Spleen (tissue), 13 donors: ENCODE results near the gene ARHGEF26. TPM values are rescaled to one million over a fixed set of nuclear protein-coding genes. Genes with fewer than 3 reads are reported as not detected.
A peak's percentile ranks its signal among the peaks of the same experiment; 100 is the strongest.

ENCODE experiments used
- DNase-seq: peaks from one replicate; pipeline ENCODE4 v3.0.0-alpha.2; 2020
- H3K27ac ChIP-seq, 8 donors: fragments of 200-600 bp; sonication (generic) in 7 of 8; 1 replicate in 4 of 8; 2 replicates in 4 of 8; pipeline versions ENCODE4 v1.5.0 to v1.8.0; 2016 to 2021; ENCODE audit warnings: inconsistent platforms in 4 of 8, mild to moderate bottlenecking in 4 of 8, moderate library complexity in 1 of 8
- H3K27me3 ChIP-seq, 7 donors: fragments of 200-600 bp; sonication (generic) in 6 of 7; replicated peaks in 1 of 7; 1 replicate in 4 of 7; 2 replicates in 3 of 7; pipeline versions ENCODE4 v1.5.0 to v1.8.0; 2016 to 2021; ENCODE audit warnings: inconsistent platforms in 3 of 7, mild to moderate bottlenecking in 1 of 7
- H3K36me3 ChIP-seq, 6 donors: fragments of 200-600 bp; sonication (generic) in 5 of 6; 1 replicate in 4 of 6; 2 replicates in 2 of 6; pipeline versions ENCODE4 v1.5.0 to v1.8.0; 2016 to 2021; ENCODE audit warnings: inconsistent platforms in 2 of 6
- H3K4me1 ChIP-seq, 6 donors: fragments of 200-600 bp; sonication (generic) in 5 of 6; 1 replicate in 3 of 6; 2 replicates in 3 of 6; pipeline versions ENCODE4 v1.5.0 to v1.8.0; 2016 to 2021; ENCODE audit warnings: inconsistent platforms in 3 of 6
- H3K4me3 ChIP-seq, 8 donors: fragments of 200-600 bp; sonication (generic) in 7 of 8; 1 replicate in 4 of 8; 2 replicates in 4 of 8; pipeline versions ENCODE4 v1.5.0 to v1.8.0; 2016 to 2021; ENCODE audit warnings: inconsistent platforms in 4 of 8, mild to moderate bottlenecking in 4 of 8, moderate library complexity in 2 of 8
- H3K9me3 ChIP-seq, 8 donors: fragments of 200-600 bp; sonication (generic) in 7 of 8; 1 replicate in 4 of 8; 2 replicates in 4 of 8; pipeline versions ENCODE4 v1.5.0 to v1.8.0; 2016 to 2021; ENCODE audit warnings: inconsistent platforms in 4 of 8
- POLR2A ChIP-seq, 3 donors: fragments of 450-650 bp; IDR thresholded peaks; one replicate each; pipeline ENCODE4 v1.5.1; 2017; ENCODE audit warnings: antibody characterized with exemption in 3 of 3, mild to moderate bottlenecking in 1 of 3
- POLR2AphosphoS5 ChIP-seq, 3 donors: sonication (generic); formaldehyde crosslinking; IDR thresholded peaks; one replicate each; pipeline ENCODE4 v1.5.1; 2017; ENCODE audit warnings: antibody characterized with exemption in 3 of 3
- WGBS, 5 donors: extraction: QIAGEN DNeasy Blood & Tissue Kit in 3 of 5; methylation state at CpG; one replicate each; pipeline versions ENCODE4 v1.1.5 to v1.1.7; 2013 to 2018; 5-methylcytosine and 5-hydroxymethylcytosine counted together
- intact Hi-C: fragments of 100-400 bp; cut with DNase I; formaldehyde crosslinking; loops from one replicate; pipeline ENCODE4 v1.15.0; 2023; ENCODE audit warnings: low total_unique reads
- long read RNA-seq, 2 donors: transcript quantifications; one replicate each; lab custom pipeline, GENCODE V29; 2026
- polyA plus RNA-seq, 3 donors: library from polyadenylated mRNA; stranded (reverse); fragments of 200-250 nt; gene quantifications; one replicate each; pipeline ENCODE4 v1.2.1, GENCODE V29; 2013
- total RNA-seq, 7 donors: library from RNA; depleted of rRNA in 3 of 7; stranded (reverse); fragments of >200 nt in 3 of 7; fragmentation: NEBNext Ultra II Directional in 4 of 7; extraction: Animal tissue kit (Norgen Biotek cat#: 25700) in 4 of 7; gene quantifications; one replicate each; pipeline versions ENCODE4 v1.1.0 to v1.2.1, GENCODE V29; 2016 to 2021
- TF ChIP-seq, protein P1 (sequence below), 11 experiments: fragments of 200-600 bp in 7 of 11; fragments of 450-650 bp in 4 of 11; sonication (generic) in 4 of 11; IDR thresholded peaks in 8 of 11; conservative IDR thresholded peaks in 3 of 11; 1 replicate in 7 of 11; 2 replicates in 4 of 11; pipeline versions ENCODE4 v1.4.0 to v1.8.0; 2016 to 2021; ENCODE audit warnings: antibody characterized with exemption in 11 of 11, inconsistent platforms in 4 of 11, mild to moderate bottlenecking in 1 of 11
- donor health status: healthy with polysubstance abuse.
- donor health status: DM: no; HTN: no; CAD: no; lungs with moderate emphysema.
- donor health status: DM: no; HTN: no; CAD: no.
- donor health status: Bipolar disorder and iron deficiency.
- donor health status: healthy.
- donor health status: DM: no; HTN: no; CAD: no.
- donor health status: DM: yes; HTN: yes; CAD: no.

The ARHGEF26 gene
- total RNA-seq (1 to 10 TPM in 4 of 7 donors, under 1 TPM in 3; 0.64 to 6.3 (median 1.2) TPM), polyA plus RNA-seq (1 to 10 TPM in 1 of 3 donors, under 1 TPM in 2; 0.30 to 1.9 (median 0.91) TPM)
- long read RNA-seq, donor 1, result 0 reads
- long read RNA-seq, donor 2, result 0 reads

DNA sequence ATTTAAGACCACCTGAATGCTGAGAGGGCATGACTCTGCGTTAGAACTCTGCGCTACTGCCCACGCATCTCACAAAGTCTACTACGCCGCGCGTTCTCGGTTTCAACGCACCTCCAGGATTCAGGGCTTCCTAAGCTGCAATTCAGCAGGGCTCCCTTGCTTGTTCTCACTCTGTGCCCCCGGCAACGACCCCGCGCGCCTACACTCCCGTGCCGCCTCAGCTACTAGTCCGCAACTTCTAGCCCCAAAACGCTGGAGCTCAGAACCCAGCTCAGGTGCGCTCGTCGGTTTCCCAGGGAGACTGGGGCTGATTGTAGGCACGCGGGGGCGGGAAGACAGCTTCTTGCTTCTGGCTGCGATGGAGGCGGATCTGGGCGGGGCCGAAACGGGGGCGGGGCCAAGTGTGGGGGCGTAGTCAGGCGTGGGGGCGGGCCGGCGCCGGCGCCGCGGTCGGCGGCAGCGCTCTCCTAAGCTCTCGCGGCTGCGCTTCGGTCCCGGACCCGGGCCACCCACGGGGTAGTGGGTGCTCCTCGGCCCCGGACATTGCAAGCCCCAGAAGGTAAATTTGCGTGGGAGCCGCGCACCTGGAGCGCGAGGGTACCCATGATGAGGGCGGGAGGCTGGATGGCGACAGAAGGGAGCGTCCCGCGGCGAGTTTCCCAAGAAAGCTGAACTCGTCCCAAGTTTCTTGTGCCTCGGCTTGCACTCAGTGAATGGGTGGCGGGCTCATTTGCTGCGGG is at the start of gene ARHGEF26:
TSS of gene ARHGEF26 (plus strand) at position 430 of the 740 bp plus-strand sequence. CDS start 603 bp downstream, outside the sequence.
- WGBS, 5 donors, result 0 to 4% (median 1%) methylated on average over 16 to 66 of the region's 66 CpGs
- TF ChIP-seq POLR2A (IDR thresholded peaks at IDR 0.05), result no peak
- TF ChIP-seq POLR2AphosphoS5 (IDR thresholded peaks at IDR 0.05), result peak in 2 of 3 donors; percentile 45

DNA sequence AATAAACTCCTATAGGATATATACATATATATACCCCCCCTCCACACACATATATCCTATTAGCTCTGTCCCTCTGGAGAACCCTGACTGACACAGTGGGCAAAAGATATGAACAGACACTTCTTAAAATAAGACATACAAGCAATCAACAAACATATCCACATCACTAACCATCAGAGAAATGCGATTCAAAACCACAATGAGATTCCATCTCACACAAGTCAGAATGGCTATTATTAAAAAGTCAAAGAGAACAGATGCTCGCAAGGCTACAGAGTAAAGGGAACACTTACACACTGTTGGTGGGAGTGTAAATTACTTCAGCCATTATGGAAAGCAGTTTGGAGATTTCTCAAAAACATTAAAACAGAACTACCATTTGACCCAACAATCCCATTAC is 46.2 kb upstream of the ARHGEF26 start:
- Histone ChIP-seq H3K4me1 (no peaks in the 10 kb centered on the region), H3K4me3 (no peak overlapping the region), H3K36me3 (no peaks in the 10 kb centered on the region), H3K9me3 (peaks cover 0 to 10% (median 1%) of the 10 kb centered on the region in 8 donors), H3K27me3 (no peaks in the 10 kb centered on the region), H3K27ac (no peak overlapping the region)
- WGBS, 5 donors, result 86 to 98% (median 93%) methylated on average over 2 of the region's 2 CpGs
- intact Hi-C loops, result no loop called here
- no peak for TF ChIP-seq POLR2AphosphoS5 (IDR thresholded peaks at IDR 0.05)
- no peak for TF ChIP-seq POLR2A (IDR thresholded peaks at IDR 0.05)
- TF ChIP-seq, protein P1, sequence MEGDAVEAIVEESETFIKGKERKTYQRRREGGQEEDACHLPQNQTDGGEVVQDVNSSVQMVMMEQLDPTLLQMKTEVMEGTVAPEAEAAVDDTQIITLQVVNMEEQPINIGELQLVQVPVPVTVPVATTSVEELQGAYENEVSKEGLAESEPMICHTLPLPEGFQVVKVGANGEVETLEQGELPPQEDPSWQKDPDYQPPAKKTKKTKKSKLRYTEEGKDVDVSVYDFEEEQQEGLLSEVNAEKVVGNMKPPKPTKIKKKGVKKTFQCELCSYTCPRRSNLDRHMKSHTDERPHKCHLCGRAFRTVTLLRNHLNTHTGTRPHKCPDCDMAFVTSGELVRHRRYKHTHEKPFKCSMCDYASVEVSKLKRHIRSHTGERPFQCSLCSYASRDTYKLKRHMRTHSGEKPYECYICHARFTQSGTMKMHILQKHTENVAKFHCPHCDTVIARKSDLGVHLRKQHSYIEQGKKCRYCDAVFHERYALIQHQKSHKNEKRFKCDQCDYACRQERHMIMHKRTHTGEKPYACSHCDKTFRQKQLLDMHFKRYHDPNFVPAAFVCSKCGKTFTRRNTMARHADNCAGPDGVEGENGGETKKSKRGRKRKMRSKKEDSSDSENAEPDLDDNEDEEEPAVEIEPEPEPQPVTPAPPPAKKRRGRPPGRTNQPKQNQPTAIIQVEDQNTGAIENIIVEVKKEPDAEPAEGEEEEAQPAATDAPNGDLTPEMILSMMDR (IDR thresholded peaks at IDR 0.05 in 8 of 11, conservative IDR thresholded peaks at IDR 0.05 in 3 of 11), result no peak
- DNase-seq, result no peak

More for the DNA sequence above, at the start of gene ARHGEF26:
- Histone ChIP-seq H3K4me1 (peaks cover 8 to 34% (median 23%) of the 10 kb centered on the region in 6 donors), H3K36me3 (no peaks in the 10 kb centered on the region), H3K27me3 (peaks cover 0 to 62% (median 16%) of the 10 kb centered on the region in 7 donors), H3K9me3 (no peaks in the 10 kb centered on the region), H3K4me3 (peak within 1 kb of the TSS; percentile 60 to 77 (median 65)), H3K27ac (peak within 1 kb of the TSS in 2 of 8 donors; percentile 7 to 26)
- DNase-seq, result peak; percentile 90
- intact Hi-C loops, result no loop called here

DNA sequence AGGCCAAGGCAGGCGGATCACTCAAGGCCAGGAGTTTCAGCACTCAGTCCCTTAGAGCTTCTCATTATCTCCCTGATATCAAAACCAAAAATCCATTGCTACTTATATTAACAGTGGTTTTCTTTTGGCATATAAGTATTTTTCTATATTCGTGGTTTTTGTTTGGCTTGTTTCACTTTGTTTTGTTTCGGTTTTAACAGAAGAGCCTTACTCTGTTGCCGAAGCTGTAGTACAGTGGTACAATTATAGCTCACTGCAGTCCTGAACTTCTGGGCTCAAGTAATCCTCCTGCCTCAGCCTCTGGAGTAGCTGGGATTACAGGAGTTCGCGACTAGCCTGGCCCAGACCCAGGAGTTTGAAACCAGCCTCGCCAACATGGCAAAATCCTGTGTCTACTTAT is 42.5 kb upstream of the ARHGEF26 start:
- Histone ChIP-seq H3K27me3 (no peaks in the 10 kb centered on the region), H3K4me3 (no peak overlapping the region), H3K27ac (no peak overlapping the region), H3K4me1 (no peaks in the 10 kb centered on the region), H3K36me3 (no peaks in the 10 kb centered on the region), H3K9me3 (peaks cover 0 to 5% (median 3%) of the 10 kb centered on the region in 8 donors)
- 69 to 81% (median 72%) methylated on average over 7 of the region's 7 CpGs for WGBS, 5 donors
- DNase-seq, result no peak
- intact Hi-C loops, result no loop called here
- TF ChIP-seq POLR2A (IDR thresholded peaks at IDR 0.05) (no peak), POLR2AphosphoS5 (IDR thresholded peaks at IDR 0.05) (no peak)
- TF ChIP-seq, protein P1 (IDR thresholded peaks at IDR 0.05 in 8 of 11, conservative IDR thresholded peaks at IDR 0.05 in 3 of 11), result no peak

GRCh38 chr3:154081305-154081704 is 39.9 kb upstream of the ARHGEF26 start:
- no peaks in the 10 kb centered on the region for H3K36me3 ChIP-seq
- H3K4me3 ChIP-seq, result no peak overlapping the region
- WGBS, 5 donors, result 80 to 92% (median 84%) methylated on average over 2 of the region's 2 CpGs

More at GRCh38 chr3:154081305-154081704, 39.9 kb upstream of the ARHGEF26 start:
- intact Hi-C loops, result no loop called here
- no peak for TF ChIP-seq POLR2AphosphoS5 (IDR thresholded peaks at IDR 0.05)
- TF ChIP-seq POLR2A (IDR thresholded peaks at IDR 0.05), result no peak
- TF ChIP-seq, protein P1 (IDR thresholded peaks at IDR 0.05 in 8 of 11, conservative IDR thresholded peaks at IDR 0.05 in 3 of 11), result no peak
- no peak for DNase-seq
- Histone ChIP-seq H3K9me3 (peaks cover 0 to 5% (median 0%) of the 10 kb centered on the region in 8 donors), H3K27ac (no peak overlapping the region), H3K4me1 (no peaks in the 10 kb centered on the region), H3K27me3 (no peaks in the 10 kb centered on the region)
